Ascending aorta (tissue), 2 donors: ENCODE results near the gene CEP68. TPM values are rescaled to one million over a fixed set of nuclear protein-coding genes. Genes with fewer than 3 reads are reported as not detected.

ENCODE experiments used
- DNase-seq, 2 donors: peaks; one replicate each; pipeline ENCODE4 v3.0.0-alpha.2; 2019; ENCODE audit warnings: low spot score in 2 of 2
- H3K27ac ChIP-seq, 2 donors: fragments of 200-600 bp; sonication (generic); one replicate each; pipeline ENCODE4 v1.5.1; 2016 to 2017; ENCODE audit warnings: mild to moderate bottlenecking in 1 of 2
- H3K27me3 ChIP-seq: fragments of 200-600 bp; sonication (generic); one replicate; pipeline ENCODE4 v1.5.1; 2017
- H3K36me3 ChIP-seq, 2 donors: fragments of 200-600 bp; sonication (generic); one replicate each; pipeline ENCODE4 v1.5.1; 2016
- H3K4me1 ChIP-seq, 2 donors: fragments of 200-600 bp; sonication (generic); one replicate each; pipeline ENCODE4 v1.5.1; 2016 to 2017; ENCODE audit warnings: mild to moderate bottlenecking in 1 of 2
- H3K4me3 ChIP-seq, 2 donors: fragments of 200-600 bp; sonication (generic); one replicate each; pipeline ENCODE4 v1.5.1; 2016 to 2017; ENCODE audit warnings: mild to moderate bottlenecking in 1 of 2
- H3K9me3 ChIP-seq, 2 donors: fragments of 200-600 bp; sonication (generic); one replicate each; pipeline ENCODE4 v1.5.1; 2016
- intact Hi-C: fragments of 100-400 bp; cut with DNase I; formaldehyde crosslinking; loops from one replicate; pipeline ENCODE4 v1.15.1; 2023
- total RNA-seq: library from RNA; depleted of rRNA; stranded (reverse); fragments of >200 nt; gene quantifications from one replicate; pipeline ENCODE4 v1.1.0, GENCODE V29; 2016
- TF ChIP-seq, protein P1 (sequence below), 3 experiments: fragments of 200-600 bp in 2 of 3; fragments of 450-650 bp in 1 of 3; sonication (generic) in 2 of 3; IDR thresholded peaks; one replicate each; pipeline ENCODE4 v1.5.1; 2016 to 2019; ENCODE audit warnings: antibody characterized with exemption in 3 of 3, mild to moderate bottlenecking in 1 of 3, moderate library complexity in 1 of 3

Gene CEP68
- total RNA-seq, 1 donor from 2014 or later: 30.8 TPM

DNA sequence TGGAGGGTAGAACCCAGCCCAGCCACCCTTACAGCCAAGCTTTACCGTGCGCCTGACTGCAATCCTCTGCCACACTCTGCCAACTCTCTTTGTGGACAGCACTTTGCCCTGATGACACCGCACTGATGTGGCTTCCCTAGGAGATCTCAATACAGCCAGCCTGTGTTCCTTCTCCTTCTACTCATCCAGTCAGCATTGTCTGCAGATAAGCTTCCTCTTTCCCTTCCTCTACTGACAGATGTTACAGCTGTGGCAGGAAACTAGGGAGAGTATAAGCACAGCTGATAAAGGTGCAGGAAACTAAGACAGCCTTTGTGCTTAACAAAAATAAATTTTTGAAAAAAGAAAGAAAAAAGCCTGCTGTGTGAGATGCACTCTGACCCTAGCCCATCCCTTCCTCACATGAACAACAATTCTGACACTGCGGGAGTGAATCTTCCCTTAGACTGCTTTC is 25.0 kb downstream of the CEP68 start:
- intact Hi-C loops: no loop called here
- no peak for DNase-seq
- peaks cover 66 to 90% of the 10 kb centered on the region in 2 donors for H3K36me3 ChIP-seq

DNA sequence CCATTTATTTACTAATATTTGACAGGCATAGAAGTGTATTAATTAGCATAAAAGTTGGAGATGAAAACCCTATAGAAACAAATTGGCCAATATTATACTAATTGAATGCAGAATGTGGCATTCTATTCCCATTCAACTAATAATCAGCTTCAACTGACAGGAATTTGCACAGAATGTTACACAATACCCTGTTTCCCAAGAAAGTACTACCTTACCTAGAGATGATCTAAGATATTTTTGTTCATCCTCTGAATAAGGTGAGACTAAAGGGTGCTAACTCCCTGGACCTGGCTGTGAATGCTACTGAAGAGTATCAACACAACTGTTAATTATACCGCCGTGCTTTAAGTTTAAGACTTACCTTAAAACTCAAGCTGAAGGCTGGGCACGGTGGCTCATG is 28.9 kb downstream of the CEP68 start:
- H3K4me1 ChIP-seq: peaks cover 0 to 5% of the 10 kb centered on the region in 2 donors
- intact Hi-C loops: no loop called here
- peaks cover 56 to 70% of the 10 kb centered on the region in 2 donors for H3K36me3 ChIP-seq

More for the DNA sequence above, 25.0 kb downstream of the CEP68 start:
- H3K4me3 ChIP-seq: no peak overlapping the region
- no peaks in the 10 kb centered on the region for H3K27me3 ChIP-seq
- TF ChIP-seq, protein P1, sequence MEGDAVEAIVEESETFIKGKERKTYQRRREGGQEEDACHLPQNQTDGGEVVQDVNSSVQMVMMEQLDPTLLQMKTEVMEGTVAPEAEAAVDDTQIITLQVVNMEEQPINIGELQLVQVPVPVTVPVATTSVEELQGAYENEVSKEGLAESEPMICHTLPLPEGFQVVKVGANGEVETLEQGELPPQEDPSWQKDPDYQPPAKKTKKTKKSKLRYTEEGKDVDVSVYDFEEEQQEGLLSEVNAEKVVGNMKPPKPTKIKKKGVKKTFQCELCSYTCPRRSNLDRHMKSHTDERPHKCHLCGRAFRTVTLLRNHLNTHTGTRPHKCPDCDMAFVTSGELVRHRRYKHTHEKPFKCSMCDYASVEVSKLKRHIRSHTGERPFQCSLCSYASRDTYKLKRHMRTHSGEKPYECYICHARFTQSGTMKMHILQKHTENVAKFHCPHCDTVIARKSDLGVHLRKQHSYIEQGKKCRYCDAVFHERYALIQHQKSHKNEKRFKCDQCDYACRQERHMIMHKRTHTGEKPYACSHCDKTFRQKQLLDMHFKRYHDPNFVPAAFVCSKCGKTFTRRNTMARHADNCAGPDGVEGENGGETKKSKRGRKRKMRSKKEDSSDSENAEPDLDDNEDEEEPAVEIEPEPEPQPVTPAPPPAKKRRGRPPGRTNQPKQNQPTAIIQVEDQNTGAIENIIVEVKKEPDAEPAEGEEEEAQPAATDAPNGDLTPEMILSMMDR (IDR thresholded peaks at IDR 0.05): no peak
- no peaks in the 10 kb centered on the region for H3K9me3 ChIP-seq
- H3K27ac ChIP-seq: no peak overlapping the region
- H3K4me1 ChIP-seq: peaks cover 0 to 3% of the 10 kb centered on the region in 2 donors

DNA sequence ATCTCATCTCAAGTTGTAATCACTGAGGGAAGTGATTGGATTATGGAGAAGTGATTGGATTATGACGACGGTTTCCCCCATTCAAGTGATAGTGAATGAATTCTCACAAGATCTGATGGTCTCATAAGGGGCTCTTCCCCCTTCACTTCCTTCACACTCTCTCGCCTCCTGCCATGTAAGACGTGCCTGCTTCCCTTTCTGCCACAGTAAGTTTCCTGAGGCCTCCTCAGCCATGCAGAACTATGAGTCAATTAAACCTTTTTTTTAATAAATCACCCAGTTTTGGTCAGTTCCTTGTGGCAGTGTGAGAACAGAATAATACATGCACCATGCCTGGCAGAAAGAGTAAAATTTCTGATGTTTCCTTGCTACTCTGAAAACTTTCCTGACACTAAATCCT is 36.6 kb downstream of the CEP68 start:
- no peak for DNase-seq
- intact Hi-C loops: no loop called here
- no peak overlapping the region for H3K27ac ChIP-seq
- no peaks in the 10 kb centered on the region for H3K9me3 ChIP-seq
- TF ChIP-seq, protein P1 (IDR thresholded peaks at IDR 0.05): no peak
- H3K4me1 ChIP-seq: peaks cover 0 to 10% of the 10 kb centered on the region in 2 donors
- H3K36me3 ChIP-seq: peaks cover 63 to 72% of the 10 kb centered on the region in 2 donors
- H3K4me3 ChIP-seq: no peak overlapping the region
- H3K27me3 ChIP-seq: no peaks in the 10 kb centered on the region

More for the DNA sequence above, 28.9 kb downstream of the CEP68 start:
- DNase-seq: no peak
- Histone ChIP-seq H3K4me3 (no peak overlapping the region), H3K27me3 (no peaks in the 10 kb centered on the region), H3K9me3 (no peaks in the 10 kb centered on the region), H3K27ac (no peak overlapping the region)
- TF ChIP-seq, protein P1 (IDR thresholded peaks at IDR 0.05): no peak

DNA sequence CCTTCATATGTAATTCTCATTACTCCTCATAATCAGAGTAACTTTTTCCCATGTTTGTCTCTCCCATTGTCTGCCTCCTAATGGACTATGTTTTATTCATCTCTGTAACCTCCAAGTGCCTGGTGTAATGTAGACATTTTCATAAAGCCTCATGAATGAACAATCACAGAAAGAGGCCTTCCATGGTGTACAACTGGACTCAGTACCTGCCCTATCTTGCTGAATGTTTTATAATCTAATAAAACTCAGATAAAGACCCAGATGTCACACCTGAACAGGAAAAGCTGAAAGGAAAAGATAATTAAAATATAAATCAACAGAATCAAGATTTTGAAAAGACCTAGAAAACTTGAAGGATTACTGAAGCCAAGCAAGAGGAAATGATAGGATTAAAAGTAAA is 37.0 kb downstream of the CEP68 start:
- H3K36me3 ChIP-seq: peaks cover 60 to 68% of the 10 kb centered on the region in 2 donors

DNA sequence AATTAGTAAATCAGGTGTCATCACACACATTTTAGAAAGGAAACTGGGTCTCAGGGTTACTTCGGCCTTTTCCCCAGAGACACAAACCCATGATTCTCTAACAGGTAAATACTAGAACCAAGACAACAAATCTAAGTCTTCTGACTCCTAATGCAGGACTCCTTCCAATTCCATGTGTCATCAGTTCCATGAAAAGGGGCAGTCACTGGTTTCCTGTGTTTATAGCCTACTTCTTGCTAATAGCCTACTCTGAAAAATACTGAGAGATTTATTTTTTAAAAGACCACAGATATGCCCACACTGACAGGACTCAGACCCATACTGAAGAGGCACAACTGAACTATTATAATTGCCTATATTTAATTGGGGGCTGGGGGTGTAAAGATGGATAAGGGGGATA is 40.7 kb downstream of the CEP68 start:
- Histone ChIP-seq H3K4me3 (no peak overlapping the region), H3K4me1 (peaks cover 0 to 7% of the 10 kb centered on the region in 2 donors), H3K27ac (no peak overlapping the region), H3K36me3 (peaks cover 52 to 83% of the 10 kb centered on the region in 2 donors), H3K27me3 (no peaks in the 10 kb centered on the region), H3K9me3 (no peaks in the 10 kb centered on the region)
- DNase-seq: no peak
- TF ChIP-seq, protein P1 (IDR thresholded peaks at IDR 0.05): no peak
- intact Hi-C loops: no loop called here

More for the DNA sequence above, 37.0 kb downstream of the CEP68 start:
- H3K9me3 ChIP-seq: no peaks in the 10 kb centered on the region
- no peaks in the 10 kb centered on the region for H3K27me3 ChIP-seq
- H3K4me3 ChIP-seq: no peak overlapping the region
- no peak for DNase-seq
- intact Hi-C loops: no loop called here
- no peak overlapping the region for H3K27ac ChIP-seq
- TF ChIP-seq, protein P1 (IDR thresholded peaks at IDR 0.05): no peak
- peaks cover 0 to 5% of the 10 kb centered on the region in 2 donors for H3K4me1 ChIP-seq

DNA sequence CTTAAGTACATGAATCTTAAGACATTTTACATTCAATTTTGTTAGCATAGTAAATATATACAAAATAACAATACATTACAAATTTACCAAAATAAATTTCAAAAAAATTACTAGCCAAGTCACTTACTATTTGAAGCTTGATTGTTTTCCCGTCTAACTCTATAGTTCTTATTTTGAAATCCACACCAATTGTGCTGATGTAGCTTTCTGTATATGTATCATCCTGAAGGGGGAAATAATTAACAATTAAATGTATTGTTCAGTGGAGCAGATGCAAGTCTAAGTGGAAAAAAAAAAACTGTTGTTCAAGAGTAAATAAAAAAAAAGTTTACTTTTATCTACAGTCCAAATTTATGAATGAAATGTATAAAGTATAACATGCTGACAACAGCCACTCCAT is 41.6 kb downstream of the CEP68 start:
- H3K27me3 ChIP-seq: no peaks in the 10 kb centered on the region
- H3K36me3 ChIP-seq: peaks cover 46 to 83% of the 10 kb centered on the region in 2 donors
- TF ChIP-seq, protein P1 (IDR thresholded peaks at IDR 0.05): no peak
- no peaks in the 10 kb centered on the region for H3K9me3 ChIP-seq
- intact Hi-C loops: no loop called here
- no peak overlapping the region for H3K4me3 ChIP-seq
- H3K27ac ChIP-seq: no peak overlapping the region
- no peak for DNase-seq
- peaks cover 2 to 15% of the 10 kb centered on the region in 2 donors for H3K4me1 ChIP-seq
